T-helper 1 cell treated with Interleukin-12 subunit alpha and Interleukin-12 subunit beta and Interleukin-4 antibody, amounts not matched to agents 30 ng/mL and 1 ng/mL, for 36 hours (primary cell): ENCODE measurements around the gene LRRTM2. TPM values are rescaled to one million over a fixed set of nuclear protein-coding genes. Genes with fewer than 3 reads are reported as not detected.

Experiments used
- intact Hi-C: fragments of 100-400 bp; cut with micrococcal nuclease; formaldehyde crosslinking; loops from one replicate; pipeline ENCODE4 v1.15.1; 2024
- total RNA-seq: library from RNA; stranded (reverse); gene quantifications from 2 replicates; pipeline ENCODE4 v1.2.3, GENCODE V29; 2022

LRRTM2 gene
- total RNA-seq, 1 donor from 2014 or later: 0.10 TPM

- intact Hi-C loops: no loop called here
Observed at GRCh38 chr5:138883211-138883610, 8.1 kb upstream of the LRRTM2 start.

- intact Hi-C loops: no loop called here
Observed at GRCh38 chr5:138878437-138879235, 3.5 kb upstream of the LRRTM2 start.

GRCh38 chr5:138876811-138877210 lies 1.7 kb upstream of the LRRTM2 start:
- intact Hi-C loops: no loop called here

GRCh38 chr5:138875946-138876345 lies 811 bp upstream of the LRRTM2 start:
- intact Hi-C loops: no loop called here

- intact Hi-C loops: no loop called here
Observed at GRCh38 chr5:138875552-138875875, 379 bp upstream of the LRRTM2 start.

- intact Hi-C loops: no loop called here
Observed at GRCh38 chr5:138874241-138874640, 894 bp downstream of the LRRTM2 start.

GRCh38 chr5:138873466-138874221 lies 1.5 kb downstream of the LRRTM2 start:
- intact Hi-C loops: no loop called here

GRCh38 chr5:138872841-138873465 lies 2.2 kb downstream of the LRRTM2 start:
- intact Hi-C loops: no loop called here

GRCh38 chr5:138870611-138871010 lies 4.5 kb downstream of the LRRTM2 start:
- intact Hi-C loops: no loop called here

- intact Hi-C loops: no loop called here
Observed at GRCh38 chr5:138869763-138870500, 5.2 kb downstream of the LRRTM2 start.

GRCh38 chr5:138869038-138869437 lies 6.1 kb downstream of the LRRTM2 start:
- intact Hi-C loops: no loop called here

- intact Hi-C loops: no loop called here
Observed at GRCh38 chr5:138867011-138867410, 8.1 kb downstream of the LRRTM2 start.

GRCh38 chr5:138853132-138853531 lies 22.0 kb downstream of the LRRTM2 start:
- intact Hi-C loops: no loop called here

GRCh38 chr5:138850865-138851435 lies 24.2 kb downstream of the LRRTM2 start:
- intact Hi-C loops: no loop called here

- intact Hi-C loops: no loop called here
Observed at GRCh38 chr5:138849882-138850281, 25.3 kb downstream of the LRRTM2 start.

- intact Hi-C loops: no loop called here
Observed at GRCh38 chr5:138849439-138849838, 25.7 kb downstream of the LRRTM2 start.

GRCh38 chr5:138844812-138845513 lies 30.2 kb downstream of the LRRTM2 start:
- intact Hi-C loops: no loop called here

- intact Hi-C loops: no loop called here
Observed at GRCh38 chr5:138844125-138844461, 31.0 kb downstream of the LRRTM2 start.

- intact Hi-C loops: no loop called here
Observed at GRCh38 chr5:138843316-138844124, 31.6 kb downstream of the LRRTM2 start.

- intact Hi-C loops: no loop called here
Observed at GRCh38 chr5:138841531-138841930, 33.6 kb downstream of the LRRTM2 start.
